ENCODE data around the gene TBCD.

DNA sequence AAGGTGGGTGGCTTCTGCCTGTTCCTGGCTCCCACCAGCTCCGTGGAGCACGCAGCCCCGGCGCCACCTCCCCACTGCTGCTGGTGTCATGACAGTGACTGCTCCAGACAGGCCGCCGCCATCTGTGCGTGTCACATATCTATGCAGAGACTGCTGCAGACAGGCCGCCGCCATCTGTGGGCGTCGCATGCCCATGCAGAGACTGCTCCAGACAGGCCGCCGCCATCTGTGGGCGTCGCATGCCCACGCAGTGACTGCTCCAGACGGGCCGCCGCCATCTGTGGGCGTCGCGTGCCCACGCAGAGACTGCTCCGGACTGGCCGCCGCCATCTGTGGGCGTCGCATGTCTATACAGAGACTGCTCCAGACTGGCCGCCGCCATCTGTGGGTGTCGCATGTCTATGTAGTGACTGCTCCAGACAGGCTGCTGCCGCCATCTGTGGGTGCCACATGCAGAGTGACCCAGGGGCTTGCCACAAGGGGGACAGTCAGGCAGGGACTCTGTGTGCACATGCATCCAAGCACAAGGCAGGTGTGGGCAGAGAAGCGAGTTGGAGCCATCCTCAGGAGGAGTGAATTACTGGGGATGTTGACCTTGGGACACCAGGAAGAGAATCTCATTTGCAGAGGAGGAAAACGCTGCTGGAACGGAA, 38.7 kb upstream of the TBCD start:
- TF ChIP-seq, protein P1, sequence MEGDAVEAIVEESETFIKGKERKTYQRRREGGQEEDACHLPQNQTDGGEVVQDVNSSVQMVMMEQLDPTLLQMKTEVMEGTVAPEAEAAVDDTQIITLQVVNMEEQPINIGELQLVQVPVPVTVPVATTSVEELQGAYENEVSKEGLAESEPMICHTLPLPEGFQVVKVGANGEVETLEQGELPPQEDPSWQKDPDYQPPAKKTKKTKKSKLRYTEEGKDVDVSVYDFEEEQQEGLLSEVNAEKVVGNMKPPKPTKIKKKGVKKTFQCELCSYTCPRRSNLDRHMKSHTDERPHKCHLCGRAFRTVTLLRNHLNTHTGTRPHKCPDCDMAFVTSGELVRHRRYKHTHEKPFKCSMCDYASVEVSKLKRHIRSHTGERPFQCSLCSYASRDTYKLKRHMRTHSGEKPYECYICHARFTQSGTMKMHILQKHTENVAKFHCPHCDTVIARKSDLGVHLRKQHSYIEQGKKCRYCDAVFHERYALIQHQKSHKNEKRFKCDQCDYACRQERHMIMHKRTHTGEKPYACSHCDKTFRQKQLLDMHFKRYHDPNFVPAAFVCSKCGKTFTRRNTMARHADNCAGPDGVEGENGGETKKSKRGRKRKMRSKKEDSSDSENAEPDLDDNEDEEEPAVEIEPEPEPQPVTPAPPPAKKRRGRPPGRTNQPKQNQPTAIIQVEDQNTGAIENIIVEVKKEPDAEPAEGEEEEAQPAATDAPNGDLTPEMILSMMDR (IDR thresholded peaks at IDR 0.05): no peak
- TF ChIP-seq POLR2A (IDR thresholded peaks at IDR 0.05): no peak
